GM19351 (cell line): ENCODE results near the gene DCLK1.
A peak's percentile ranks its signal among the peaks of the same experiment; 100 is the strongest.

Experiments used
- ATAC-seq: cut with Tn5 transposase; IDR thresholded peaks from one replicate; pipeline ENCODE4 v1.9.1; 2021; ENCODE audit warnings: mild to moderate bottlenecking, moderate library complexity; ENCODE audit not compliant: unreplicated experiment

The DCLK1 gene

DNA sequence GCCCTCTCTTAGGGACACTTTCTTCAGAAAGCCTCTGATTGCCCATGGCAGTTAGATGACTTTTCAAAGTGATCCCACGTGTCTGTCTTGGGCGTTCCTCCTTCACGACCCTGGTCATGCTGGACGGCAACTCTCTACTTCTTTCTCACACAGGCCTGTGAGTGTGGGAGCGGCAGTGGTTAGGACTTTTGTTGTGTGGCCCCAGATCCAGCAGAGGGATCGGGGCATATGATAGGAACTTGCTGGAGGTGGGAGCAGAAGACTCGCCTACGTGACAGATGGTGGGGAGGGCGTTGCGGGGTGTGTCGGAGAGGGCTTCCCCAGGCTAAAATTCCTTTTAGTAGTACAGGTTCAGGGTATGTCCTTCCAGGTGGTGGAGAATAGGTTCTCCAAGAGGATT, 365.2 kb downstream of the DCLK1 start:
- no peak for ATAC-seq

DNA sequence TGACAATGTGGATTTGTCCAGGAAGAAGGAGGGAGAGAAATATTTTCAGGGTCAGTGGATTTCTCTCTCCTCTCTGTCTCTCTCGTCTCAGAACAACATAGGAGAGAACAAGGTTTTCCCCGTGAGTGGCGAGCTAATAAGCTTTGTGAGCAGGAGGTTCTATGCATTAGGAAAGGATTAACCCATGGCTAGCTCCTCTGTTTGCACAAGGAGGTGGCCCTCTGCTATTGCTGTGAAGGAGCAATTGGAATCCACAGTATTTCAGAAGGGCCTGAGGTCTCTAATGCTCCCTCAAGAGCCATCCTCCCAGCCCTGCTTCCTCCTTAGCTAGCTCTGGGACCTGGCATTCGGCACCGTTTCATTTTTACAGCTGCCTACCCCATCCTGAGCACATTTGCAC, 365.8 kb downstream of the DCLK1 start:
- ATAC-seq, result no peak

DNA sequence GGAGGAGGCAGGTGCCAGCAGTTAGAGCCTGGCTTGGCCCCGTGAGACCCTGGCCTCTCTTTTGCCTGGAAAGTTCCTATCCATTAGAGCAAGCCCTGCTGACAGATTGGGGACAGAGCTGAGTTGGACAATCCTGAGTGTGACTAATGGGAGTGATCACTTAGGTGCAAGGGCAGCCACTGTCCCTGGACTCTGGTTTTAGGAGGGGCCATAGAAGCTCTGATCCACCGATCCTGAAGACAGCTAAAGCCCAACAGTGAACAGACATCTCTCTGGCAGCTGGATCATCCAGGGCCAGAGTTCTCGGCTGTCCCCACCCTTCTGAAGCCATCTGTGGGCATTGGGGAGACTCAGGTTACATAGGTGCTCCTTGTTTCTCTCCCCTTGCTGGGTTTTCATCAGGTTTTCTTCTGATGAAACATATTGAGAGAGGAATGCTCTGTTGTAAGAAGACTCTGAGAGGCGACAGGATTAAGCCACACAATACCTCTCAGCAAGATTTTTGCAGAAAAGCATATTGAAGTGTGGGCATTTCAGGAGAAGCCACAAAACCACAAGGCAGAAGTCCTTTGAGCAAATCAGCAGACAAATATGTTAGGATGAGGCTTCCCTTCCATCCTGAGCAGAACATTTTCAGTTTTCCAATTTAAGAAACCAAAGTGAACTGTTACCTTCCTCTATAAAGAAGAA, 366.7 kb downstream of the DCLK1 start:
- no peak for ATAC-seq

DNA sequence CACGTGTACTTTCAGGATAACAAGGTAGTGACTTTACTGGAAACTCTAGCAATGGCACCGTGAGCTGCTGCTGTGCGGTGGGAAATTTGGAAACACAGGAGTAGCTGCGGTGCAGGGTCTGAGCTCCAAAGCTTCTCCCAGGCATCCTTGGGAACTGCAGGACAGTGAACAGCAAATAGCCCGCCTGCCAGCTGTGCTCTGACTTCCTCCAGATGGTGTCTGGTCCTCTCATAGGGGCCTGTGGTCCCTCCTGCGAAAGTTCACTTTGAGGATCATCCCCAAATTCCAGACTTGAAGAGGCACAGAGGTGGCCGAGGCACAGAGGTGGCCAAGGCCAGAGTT, 367.4 kb downstream of the DCLK1 start:
- no peak for ATAC-seq

DNA sequence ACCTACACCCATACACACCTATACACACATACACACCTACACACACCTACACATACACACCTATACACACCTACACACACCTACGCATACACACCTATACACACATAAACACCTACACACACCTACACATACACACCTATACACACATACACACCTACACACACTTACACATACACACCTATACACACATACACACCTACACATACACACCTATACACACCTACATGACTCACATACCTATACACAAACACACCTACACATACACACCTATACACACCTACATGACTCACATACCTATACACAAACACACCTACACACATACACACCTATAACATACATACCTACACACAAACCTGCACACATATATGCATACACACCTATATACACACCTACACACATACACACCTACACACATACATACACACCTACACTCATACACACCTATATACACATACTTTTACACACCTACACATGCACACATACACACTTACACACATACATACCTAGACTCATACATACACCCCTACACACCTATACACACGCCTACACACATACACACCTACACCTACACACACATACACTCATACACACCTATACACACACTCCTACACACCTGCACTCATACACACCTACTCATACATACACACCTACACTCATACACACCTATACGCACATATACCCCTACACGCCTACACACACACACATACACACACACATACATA, 368.0 kb downstream of the DCLK1 start:
- ATAC-seq, result no peak

GRCh38 chr13:35761440-35762252, 369.5 kb downstream of the DCLK1 start:
- ATAC-seq, result no peak

GRCh38 chr13:35760735-35761281, 370.4 kb downstream of the DCLK1 start:
- ATAC-seq, result no peak

DNA sequence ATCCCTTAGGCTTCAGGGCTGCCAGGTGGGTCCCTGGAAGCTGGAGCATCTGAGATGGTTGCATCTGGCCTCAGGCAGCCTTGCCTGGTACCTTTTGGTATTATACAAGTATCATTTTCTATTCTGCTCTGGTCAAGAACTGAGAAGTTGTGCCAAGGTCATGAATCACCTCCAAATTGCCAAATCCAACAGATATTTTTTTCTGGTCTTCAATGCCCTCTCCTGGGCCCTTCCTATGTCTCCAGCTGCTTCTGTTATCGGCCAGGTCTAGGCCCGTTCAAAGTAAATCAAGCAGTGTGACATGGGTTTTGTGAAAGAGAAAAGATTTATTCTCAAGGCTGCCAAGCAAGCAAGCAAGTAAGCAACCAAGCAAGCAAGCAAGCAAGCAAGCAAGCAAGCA, 383.6 kb downstream of the DCLK1 start:
- ATAC-seq, result no peak

- no peak for ATAC-seq
Observed at GRCh38 chr13:35744566-35745178, 386.5 kb downstream of the DCLK1 start.

DNA sequence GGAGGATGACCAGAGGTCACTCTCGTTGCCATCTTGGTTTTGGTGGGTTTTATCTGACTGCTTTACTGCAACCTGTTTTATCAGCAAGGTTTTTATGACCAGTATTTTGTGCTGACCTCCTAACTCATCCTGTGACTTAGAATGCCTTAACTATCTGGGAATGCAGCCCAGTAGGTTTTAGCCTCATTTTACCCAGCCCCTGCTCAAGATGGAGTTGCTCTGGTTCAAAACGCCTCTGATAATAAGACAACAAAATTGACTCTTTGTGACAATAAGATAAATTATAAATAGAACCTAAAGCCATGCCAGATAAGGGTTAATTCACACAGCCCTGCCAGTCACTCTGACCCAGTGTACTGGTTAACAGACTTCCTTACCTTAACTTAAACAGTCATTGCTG, 387.0 kb downstream of the DCLK1 start:
- no peak for ATAC-seq

DNA sequence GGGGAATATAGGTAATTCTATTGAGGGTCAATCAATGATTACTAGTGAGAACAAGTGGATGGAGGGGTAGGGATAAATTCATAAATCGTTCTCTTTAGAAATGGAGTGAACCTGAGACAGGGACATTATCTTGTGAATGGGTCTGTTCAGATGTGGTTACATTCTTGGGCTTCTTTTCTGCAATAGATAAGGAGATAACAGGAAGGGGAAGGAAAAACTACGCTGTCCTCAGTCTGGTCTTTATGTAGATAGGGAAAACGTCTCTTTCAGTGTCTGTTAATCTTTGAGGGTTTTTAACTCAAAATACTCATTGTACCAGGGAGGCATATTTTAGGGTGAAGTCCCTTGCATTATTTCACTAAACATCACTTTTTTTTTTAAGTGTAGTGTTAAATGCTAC, 388.0 kb downstream of the DCLK1 start:
- no peak for ATAC-seq

DNA sequence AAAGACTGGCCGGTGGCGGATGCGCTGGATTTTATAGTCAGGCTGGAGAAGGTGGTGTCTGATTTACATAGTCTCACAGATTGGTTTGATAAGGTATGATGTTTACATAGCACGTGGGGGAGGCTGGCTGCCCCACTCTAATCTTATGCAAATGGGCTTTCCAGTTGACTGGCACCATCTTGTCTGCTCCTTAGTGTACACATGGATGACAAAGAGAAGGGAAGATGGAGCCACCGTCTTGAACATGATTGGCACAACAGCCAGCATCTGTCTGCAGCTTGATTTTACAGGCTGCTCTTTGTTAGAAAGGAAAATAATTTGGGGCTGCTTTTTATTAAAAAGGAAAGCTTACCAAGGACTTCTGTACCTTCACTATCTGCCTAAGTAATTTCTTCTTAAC, 389.5 kb downstream of the DCLK1 start:
- no peak for ATAC-seq

- ATAC-seq, result no peak
Observed at GRCh38 chr13:35736876-35737275, 394.3 kb downstream of the DCLK1 start.

- no peak for ATAC-seq
Observed at GRCh38 chr13:35733827-35734226, 397.4 kb downstream of the DCLK1 start.

DNA sequence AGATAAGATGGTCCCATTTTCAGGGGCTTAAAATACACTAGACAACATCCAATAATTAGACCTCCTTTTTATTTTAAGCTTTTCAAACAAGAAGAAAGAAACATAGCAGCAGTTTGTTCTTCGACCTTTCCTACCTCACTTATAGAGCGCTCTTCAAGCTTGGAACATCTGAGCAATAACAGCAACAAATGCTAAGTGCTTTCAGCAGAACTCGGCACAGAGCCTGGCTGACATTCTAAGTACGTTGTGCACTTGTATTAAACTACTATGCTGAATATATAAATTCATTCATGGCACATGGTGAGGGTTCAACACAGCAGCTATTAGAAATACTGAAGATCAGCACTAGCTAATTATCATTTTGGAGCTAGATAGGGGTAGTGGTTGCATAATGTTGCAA, 398.6 kb downstream of the DCLK1 start:
- no peak for ATAC-seq

- ATAC-seq, result no peak
Observed at GRCh38 chr13:35731471-35731870, 399.7 kb downstream of the DCLK1 start.

DNA sequence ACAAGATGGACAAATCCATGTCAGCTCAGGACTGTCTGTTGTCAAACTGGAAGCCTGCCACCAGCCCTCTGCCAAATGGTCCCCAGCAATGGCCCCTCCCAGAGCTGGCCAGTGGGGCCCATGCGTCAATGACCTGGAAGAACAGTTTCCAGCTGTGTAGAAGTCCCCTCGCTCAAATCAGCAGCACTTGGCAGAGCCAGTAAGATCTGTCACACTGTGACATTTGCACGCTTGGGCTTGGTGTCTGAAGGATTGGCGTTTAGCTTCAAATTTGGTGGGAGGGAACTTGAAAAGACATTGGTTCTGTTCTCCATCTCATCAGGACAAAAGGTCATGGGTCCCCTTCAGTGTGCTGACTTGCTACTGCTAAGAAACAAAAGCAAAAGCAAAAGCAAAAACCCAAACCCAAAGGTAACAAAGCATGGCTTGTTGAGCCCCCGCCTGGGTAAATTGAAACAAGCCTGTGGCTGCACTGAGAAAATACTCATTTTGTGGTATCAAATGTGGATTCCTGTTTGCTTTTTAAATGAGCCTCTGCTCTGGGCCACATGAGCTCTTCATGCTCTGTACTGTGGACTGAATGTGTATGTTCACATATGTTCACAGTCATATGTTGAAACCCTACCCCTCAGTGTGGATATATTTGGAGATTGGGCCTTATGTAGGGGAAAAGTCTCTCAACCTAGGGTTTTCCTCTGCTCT, 401.1 kb downstream of the DCLK1 start:
- peak; percentile 83 for ATAC-seq

GRCh38 chr13:35727881-35728280, 403.3 kb downstream of the DCLK1 start:
- ATAC-seq, result no peak

DNA sequence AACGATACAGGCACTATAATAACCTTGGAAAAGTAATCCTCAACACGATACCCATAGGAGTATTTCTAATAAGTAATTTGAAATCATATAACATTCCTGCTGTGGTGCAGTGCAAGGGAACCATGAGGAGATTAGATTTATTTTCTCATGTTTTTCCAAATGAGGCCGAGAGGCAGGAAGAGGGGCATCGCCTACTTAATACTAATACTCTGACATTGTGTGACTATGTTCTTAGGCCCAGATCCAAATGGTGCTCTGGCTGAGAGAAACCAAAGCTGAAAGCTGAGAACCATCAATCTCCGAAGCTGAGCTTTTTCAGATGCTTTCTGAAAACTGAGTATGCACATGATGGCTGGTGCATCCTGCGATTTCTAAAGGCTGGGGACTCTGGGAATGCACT, 406.7 kb downstream of the DCLK1 start:
- no peak for ATAC-seq

- ATAC-seq, result no peak
Observed at GRCh38 chr13:35723821-35724220, 407.4 kb downstream of the DCLK1 start.

GRCh38 chr13:35723053-35723461, 408.1 kb downstream of the DCLK1 start:
- no peak for ATAC-seq
